NCI-H1436 treated with DMSO at 0.1 percent for 48 hours (cell line): ENCODE measurements around the gene ZNF578.
A peak's percentile ranks its signal among the peaks of the same experiment; 100 is the strongest.
"Not testable (repeated sequence)": the region's sequence is repeated elsewhere in the genome, so short reads cannot be mapped to it uniquely, and the experiment has no call there.

Experiments
- DNase-seq: peaks from one replicate; lab custom pipeline; 2025; lab: John Stamatoyannopoulos, UW

Gene ZNF578

GRCh38 chr19:52516191-52516590 lies 62.8 kb downstream of the ZNF578 start:
- DNase-seq = no peak

DNA sequence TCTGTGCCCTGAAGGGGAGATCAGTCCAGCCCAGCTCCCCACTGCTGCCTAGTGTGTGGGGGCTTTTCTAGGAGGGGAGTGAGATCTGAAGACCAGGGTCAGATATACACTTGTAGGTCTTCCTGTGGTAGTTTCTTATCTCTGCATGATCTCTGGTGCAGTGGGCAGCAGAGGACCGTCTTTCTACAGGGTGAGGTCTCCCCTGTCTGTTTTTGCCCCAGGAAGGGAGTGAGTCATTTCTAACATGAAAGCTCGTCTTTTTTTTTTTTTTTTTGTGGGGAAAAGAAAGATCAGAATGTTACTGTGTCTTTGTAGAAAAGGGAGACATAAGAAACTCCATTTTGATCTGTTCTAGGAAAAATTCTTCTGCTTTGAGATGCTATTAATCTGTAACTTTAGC lies 65.3 kb downstream of the ZNF578 start:
- DNase-seq = no peak

DNA sequence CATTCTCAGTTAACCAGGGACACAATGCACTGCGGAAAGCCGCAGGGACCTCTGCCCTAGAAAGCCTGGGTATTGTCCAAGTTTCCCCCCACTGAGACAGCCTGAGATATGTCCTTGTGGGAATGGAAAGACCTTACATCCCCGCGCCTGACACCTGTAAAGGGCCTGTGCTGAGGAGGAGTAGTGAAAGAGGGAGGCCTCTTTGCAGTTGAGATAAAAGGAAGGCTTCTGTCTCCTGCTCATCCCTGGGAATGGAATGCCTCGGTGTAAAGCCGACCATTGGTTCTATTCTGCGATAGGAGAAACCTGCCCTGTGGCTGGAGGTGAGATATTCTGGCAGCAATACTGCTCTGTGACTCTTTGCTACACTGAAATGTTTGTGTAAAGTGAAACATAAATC lies 65.8 kb downstream of the ZNF578 start:
- not testable (repeated sequence) for DNase-seq

DNA sequence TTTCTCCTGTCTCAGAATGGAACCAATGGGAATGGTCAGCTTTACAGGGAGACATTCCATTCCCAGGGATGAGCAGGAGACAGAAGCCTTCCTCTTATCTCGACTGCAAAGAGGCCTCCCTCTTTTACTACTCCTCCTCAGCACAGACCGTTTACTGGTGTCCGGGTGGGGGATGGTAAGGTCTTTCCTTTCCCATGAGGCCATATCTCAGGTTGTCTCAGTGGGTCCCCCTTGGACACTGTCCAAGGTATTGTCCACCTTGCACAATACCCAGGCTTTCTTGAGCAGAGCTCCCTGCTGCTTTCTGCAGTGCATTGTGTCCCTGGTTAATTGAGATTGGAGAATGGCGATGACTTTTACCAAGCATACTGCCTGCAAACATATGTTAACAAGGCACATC lies 66.7 kb downstream of the ZNF578 start:
- DNase-seq = no peak

DNA sequence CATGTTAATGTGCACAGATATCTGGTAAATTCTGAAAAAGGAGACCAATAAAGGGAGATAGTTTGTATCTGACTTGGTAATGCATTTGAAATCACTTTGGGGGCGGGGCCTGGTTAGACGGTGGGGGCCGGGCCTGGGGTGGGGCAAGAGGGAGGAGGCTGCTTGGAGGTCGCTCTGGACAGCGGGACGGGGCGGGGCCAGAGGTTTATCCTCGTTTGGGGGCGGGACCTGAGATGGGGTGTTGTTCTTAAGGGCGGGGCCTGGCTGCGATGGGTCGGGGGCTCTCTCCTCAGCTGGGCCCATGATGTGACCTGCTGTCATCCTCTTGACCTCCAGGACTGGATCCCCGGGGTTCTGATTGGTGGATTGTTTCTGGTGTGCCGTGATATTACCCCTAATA lies 69.2 kb downstream of the ZNF578 start:
- DNase-seq = no peak

- no peak for DNase-seq
These were observed 70.7 kb downstream of the ZNF578 start for GRCh38 chr19:52524086-52524485.

DNA sequence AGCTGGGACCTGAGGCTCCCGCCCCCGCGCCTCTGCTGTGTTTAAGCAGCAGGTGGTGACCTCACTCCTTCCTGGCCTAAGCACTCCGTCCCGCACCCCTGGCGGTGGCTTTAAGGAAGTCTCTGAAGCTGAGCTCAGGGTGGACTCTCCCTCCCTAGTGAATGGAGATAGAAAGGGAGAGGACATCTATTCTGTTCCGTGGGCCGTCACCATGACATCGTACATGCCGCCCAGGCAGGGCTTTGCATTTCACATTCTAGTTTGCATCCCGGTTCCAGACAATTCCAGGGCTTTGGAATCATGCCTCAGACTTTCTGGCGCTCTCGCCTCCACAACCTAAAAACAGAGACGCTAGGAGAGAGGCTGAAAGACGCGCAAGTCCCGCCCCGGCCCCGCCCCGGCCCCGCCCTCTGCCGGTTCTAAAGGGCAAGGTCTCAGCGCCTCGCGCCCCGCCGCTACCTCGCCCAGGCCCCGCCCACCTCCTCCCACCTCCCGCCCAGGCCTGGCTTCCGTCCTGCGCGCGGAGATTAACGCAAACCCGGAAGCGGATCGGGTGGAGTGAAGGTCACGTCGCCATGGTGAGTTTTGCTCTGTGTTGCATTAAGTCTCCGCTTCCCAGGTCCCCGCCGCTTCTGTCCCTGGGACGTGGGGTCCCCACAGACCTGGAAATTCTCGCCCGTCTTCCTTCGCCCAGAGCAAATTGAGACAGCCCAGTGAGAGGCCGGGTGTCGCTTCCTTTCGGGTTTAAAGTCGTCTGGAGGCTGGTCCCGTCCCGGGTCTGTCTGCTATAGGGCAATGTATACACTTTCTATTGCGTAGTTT lies 74.0 kb downstream of the ZNF578 start, which contains the start of gene ZNF808:
ZNF808 (plus strand) TSS at position 535 of the 822 bp plus-strand sequence. CDS start 15,617 bp downstream, outside the sequence.
- peak; percentile 84 for DNase-seq

- DNase-seq = no peak
These were observed 74.6 kb downstream of the ZNF578 start for GRCh38 chr19:52527956-52528351.

DNA sequence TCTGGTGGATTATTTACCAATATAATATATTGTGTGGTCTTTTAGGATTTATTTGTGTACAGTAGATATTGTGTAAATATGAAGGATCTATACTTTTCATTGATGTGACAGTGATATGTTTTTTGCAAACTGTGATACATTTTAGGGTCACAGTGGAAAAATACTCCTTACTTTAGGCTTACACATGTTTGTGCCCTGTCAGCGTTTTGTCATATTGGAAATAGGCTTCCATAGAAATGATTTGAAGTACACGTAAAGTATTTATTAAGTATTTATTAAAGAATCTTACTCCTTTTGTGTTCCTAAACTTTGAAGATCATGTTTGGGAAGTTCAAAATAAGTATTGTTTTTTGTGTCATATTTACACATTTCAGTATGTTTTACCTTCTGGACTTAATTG lies 79.1 kb downstream of the ZNF578 start:
- DNase-seq = no peak

DNA sequence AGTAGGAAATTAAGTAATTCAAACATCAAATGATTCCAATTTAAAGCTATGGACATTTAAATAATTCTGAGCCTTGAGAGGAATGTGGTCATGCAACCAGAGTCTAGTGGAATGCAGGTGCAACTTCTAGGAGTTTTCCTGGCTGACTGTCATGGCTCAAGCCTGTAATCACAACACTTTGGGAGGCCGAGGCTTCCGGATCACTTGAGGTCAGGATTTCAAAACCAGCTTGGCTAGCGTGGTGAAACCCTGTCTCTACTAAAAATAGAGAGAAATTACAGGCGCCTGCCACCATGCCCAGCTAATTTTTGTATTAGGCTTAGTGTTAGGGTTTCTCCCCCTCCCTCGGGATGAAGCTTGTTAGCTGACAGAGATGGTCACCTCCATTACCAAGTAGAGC lies 80.5 kb downstream of the ZNF578 start:
- DNase-seq = no peak

GRCh38 chr19:52535385-52535770 lies 82.0 kb downstream of the ZNF578 start:
- not testable (repeated sequence) for DNase-seq

GRCh38 chr19:52535771-52536447 lies 82.6 kb downstream of the ZNF578 start:
- no peak for DNase-seq

DNA sequence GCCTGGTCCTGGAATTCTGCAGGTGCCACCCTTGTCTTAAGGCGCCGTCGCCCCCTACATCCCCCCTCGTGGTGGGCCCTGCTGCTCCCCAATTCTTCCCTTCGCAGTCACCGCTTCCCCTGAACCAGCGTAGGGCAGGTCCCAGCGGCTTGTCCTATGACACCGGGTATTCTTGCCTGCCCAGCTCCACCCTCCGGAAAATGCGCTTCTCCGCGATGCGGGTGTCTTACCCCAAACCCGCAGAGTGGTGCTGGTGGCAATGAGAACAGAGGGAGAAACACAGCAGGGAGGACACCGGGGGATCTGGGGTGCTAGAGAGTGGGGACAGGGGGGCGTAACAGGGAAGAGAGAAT lies 83.1 kb downstream of the ZNF578 start:
- DNase-seq = no peak

DNA sequence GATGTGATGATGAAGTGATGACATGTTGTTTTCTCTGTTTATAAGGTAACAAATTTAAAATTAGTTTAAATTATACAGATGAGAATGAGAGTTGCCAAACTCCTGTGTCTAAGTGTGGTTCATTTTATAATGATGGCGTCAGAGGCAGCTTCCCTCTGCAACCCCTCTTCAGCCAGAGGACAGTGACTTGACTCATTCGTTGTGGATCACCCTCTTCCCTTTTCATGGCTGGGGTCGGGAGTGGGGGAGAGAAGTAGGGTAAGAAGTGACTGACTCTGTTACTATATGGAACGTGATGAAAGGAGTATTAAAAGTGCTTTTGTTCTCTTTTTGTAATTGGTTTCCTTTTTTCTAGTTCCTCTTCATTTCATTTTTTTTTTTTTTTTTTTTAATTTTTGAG lies 85.5 kb downstream of the ZNF578 start:
- DNase-seq = not testable (repeated sequence)

DNA sequence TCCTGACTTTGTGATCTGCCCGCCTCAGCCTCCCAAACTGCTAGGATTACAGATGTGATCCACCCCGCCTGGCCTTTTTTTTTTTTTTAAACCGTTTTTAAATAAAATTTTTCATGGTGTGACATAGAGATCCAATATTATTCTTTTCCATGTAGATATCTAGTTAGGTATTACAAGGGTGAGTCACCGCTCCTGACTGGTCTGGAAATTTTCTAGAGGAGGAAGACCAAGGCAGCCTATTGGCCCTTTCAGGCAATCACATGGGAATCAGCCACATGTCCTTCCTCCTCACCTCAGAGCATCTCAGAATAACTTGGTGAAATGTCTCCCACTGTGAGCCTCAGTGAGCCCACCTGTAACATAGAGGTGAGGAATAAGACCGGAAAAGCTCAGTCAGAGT lies 87.8 kb downstream of the ZNF578 start:
- DNase-seq = not testable (repeated sequence)

DNA sequence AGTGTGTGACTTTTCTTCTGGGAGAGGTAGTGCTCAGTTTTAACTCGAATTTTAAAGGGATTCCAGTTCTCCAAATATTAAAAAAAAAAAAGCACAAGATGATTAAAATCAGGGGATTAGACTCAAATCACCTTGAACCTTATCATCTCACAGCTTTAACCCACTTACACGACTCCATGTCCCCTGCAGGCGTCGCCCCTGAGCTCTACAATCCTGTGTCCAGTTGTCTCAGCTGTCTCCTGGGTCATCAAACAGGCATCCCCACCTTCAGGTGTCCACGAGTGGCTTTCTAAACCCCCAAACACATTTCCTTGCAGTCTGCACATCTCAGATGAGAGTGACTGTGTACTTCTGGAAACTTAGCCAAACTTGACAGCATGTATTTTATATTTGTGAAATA lies 88.3 kb downstream of the ZNF578 start:
- DNase-seq = no peak

DNA sequence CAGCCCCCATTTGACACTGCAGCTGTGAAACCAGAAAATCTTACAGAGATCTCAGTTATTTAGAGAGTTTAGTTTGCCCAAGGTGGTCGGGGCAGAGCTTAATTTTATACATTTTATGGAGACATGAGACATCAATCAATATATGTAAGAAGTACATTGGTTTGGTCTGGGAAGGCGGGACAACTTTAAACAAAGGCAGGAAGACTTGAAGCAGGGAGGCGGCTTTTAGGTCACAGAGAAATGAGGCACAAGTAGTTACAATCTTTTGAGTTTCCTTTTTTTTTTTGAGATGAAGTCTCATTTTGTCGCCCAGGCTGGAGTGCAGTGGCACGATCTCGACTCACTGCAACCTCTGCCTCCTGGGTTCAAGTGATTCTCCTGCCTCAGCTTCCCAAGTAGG lies 89.2 kb downstream of the ZNF578 start:
- not testable (repeated sequence) for DNase-seq

- DNase-seq = no peak
These were observed 89.8 kb downstream of the ZNF578 start for GRCh38 chr19:52542984-52543664.

DNA sequence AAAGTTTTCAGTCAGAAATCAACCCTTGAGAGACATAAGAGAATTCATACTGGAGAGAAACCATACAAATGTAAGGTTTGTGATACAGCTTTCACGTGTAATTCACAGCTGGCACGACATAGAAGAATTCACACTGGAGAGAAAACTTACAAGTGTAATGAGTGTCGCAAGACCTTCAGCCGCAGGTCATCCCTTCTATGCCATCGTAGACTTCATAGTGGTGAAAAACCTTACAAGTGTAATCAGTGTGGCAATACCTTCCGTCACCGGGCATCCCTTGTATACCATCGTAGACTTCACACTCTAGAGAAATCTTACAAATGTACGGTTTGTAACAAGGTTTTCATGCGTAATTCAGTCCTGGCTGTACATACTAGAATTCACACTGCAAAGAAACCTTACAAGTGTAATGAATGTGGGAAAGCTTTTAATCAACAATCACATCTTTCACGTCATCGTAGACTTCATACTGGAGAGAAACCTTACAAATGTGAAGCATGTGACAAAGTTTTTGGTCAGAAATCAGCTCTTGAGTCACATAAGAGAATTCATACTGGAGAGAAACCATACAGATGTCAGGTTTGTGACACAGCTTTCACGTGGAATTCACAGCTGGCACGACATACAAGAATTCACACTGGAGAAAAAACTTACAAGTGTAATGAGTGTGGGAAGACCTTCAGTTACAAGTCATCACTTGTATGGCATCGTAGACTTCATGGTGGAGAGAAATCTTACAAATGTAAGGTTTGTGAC lies 101.0 kb downstream of the ZNF578 start:
- no peak for DNase-seq

- no peak for DNase-seq
These were observed 104.1 kb downstream of the ZNF578 start for GRCh38 chr19:52557231-52557995.

DNA sequence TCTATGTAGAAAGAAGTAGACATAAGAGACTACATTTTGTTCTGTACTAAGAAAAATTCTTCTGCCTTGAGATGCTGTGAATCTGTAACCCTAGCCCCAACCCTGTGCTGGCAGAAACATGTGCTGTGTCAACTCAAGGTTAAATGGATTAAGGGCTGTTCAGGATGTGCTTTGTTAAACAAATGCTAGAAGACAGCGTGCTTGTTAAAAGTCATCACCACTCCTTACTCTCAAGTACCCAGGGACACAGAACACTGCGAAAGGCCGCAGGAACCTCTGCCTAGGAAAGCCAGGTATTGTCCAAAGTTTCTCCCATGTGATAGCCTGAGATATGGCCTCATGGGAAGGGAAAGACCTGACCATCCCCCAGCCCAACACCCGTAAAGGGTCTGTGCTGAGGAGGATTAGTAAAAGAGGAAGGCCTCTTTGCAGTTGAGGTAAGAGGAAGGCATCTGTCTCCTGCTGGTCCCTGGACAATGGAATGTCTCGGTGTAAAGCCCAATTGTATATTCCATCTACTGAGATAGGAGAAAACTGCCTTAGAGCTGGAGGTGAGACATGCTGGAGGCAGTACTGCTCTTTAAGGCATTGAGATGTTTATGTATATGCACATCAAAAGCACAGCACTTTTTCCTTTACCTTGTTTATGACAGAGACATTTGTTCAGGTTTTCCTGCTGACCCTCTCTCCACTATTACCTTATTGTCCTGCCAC lies 105.5 kb downstream of the ZNF578 start:
- DNase-seq = not testable (repeated sequence)
